Measurements from ENCODE around the gene CSMD2.

The CSMD2 gene

GRCh38 chr1:34153246-34153645, 11.8 kb downstream of the CSMD2 start:
- DNase-seq: no peak

GRCh38 chr1:34149501-34149900, 15.5 kb downstream of the CSMD2 start:
- DNase-seq: no peak

- DNase-seq: no peak
These were observed 17.7 kb downstream of the CSMD2 start for GRCh38 chr1:34147301-34147700.

GRCh38 chr1:34144766-34145165, 20.3 kb downstream of the CSMD2 start:
- DNase-seq: no peak

GRCh38 chr1:34143975-34144374, 21.1 kb downstream of the CSMD2 start:
- no peak for DNase-seq

GRCh38 chr1:34140011-34140676, 24.9 kb downstream of the CSMD2 start:
- DNase-seq: no peak

- no peak for DNase-seq
These were observed 27.6 kb downstream of the CSMD2 start for GRCh38 chr1:34137411-34137810.

GRCh38 chr1:34132161-34132420, 32.9 kb downstream of the CSMD2 start:
- DNase-seq: no peak

GRCh38 chr1:34131396-34132160, 33.5 kb downstream of the CSMD2 start:
- DNase-seq: no peak

GRCh38 chr1:34130306-34130705, 34.7 kb downstream of the CSMD2 start:
- no peak for DNase-seq

- no peak for DNase-seq
These were observed 35.4 kb downstream of the CSMD2 start for GRCh38 chr1:34129630-34130029.

- no peak for DNase-seq
These were observed 36.7 kb downstream of the CSMD2 start for GRCh38 chr1:34128186-34128889.

- no peak for DNase-seq
These were observed 37.7 kb downstream of the CSMD2 start for GRCh38 chr1:34127006-34128000.

- no peak for DNase-seq
These were observed 38.5 kb downstream of the CSMD2 start for GRCh38 chr1:34126486-34126885.

GRCh38 chr1:34125721-34126380, 39.2 kb downstream of the CSMD2 start:
- no peak for DNase-seq

GRCh38 chr1:34122080-34122932, 42.7 kb downstream of the CSMD2 start:
- no peak for DNase-seq

- DNase-seq: no peak
These were observed 49.8 kb downstream of the CSMD2 start for GRCh38 chr1:34115233-34115632.

GRCh38 chr1:34113887-34114286, 51.1 kb downstream of the CSMD2 start:
- DNase-seq: no peak

- no peak for DNase-seq
These were observed 51.7 kb downstream of the CSMD2 start for GRCh38 chr1:34113362-34113761.

- no peak for DNase-seq
These were observed 56.3 kb downstream of the CSMD2 start for GRCh38 chr1:34108711-34109110.

- no peak for DNase-seq
These were observed 56.8 kb downstream of the CSMD2 start for GRCh38 chr1:34108269-34108668.

Measured in stimulated activated CD4-positive, alpha-beta T cell treated with anti-CD3 and anti-CD28 coated beads, Interleukin-4, amount 100 ng/mL, for 1 hour (primary cell).